Thyroid gland (tissue), 4 donors: ENCODE data around the gene NHLH2. TPM values are rescaled to one million over a fixed set of nuclear protein-coding genes. Genes with fewer than 3 reads are reported as not detected.

Experiments used
- DNase-seq, 2 donors: peaks; one replicate each; pipeline ENCODE4 v3.0.0-alpha.2; 2019
- H3K27ac ChIP-seq, 3 donors: fragments of 200-600 bp; sonication (generic); 1 replicate in 2 of 3; 2 replicates in 1 of 3; pipeline ENCODE4 v1.5.1; 2016 to 2019; ENCODE audit warnings: mild to moderate bottlenecking in 1 of 3, moderate library complexity in 1 of 3
- H3K27me3 ChIP-seq: fragments of 200-600 bp; sonication (generic); one replicate; pipeline ENCODE4 v1.5.1; 2019
- H3K36me3 ChIP-seq, 2 donors: fragments of 200-600 bp; sonication (generic); one replicate each; pipeline ENCODE4 v1.5.1; 2016 to 2019
- H3K4me1 ChIP-seq, 2 donors: fragments of 200-600 bp; sonication (generic); one replicate each; pipeline ENCODE4 v1.5.1; 2017 to 2019
- H3K4me3 ChIP-seq, 3 donors: fragments of 200-600 bp; sonication (generic); replicated peaks in 1 of 3; 1 replicate in 2 of 3; 2 replicates in 1 of 3; pipeline ENCODE4 v1.5.1; 2016; ENCODE audit warnings: mild to moderate bottlenecking in 1 of 3
- H3K9me3 ChIP-seq: fragments of 200-600 bp; sonication (generic); one replicate; pipeline ENCODE4 v1.5.1; 2017
- POLR2A ChIP-seq, 2 donors: fragments of 450-650 bp; IDR thresholded peaks; one replicate each; pipeline ENCODE4 v1.6.1; 2017; ENCODE audit warnings: antibody characterized with exemption in 2 of 2, mild to moderate bottlenecking in 2 of 2, moderate library complexity in 1 of 2
- WGBS, 2 donors: methylation state at CpG; one replicate each; pipeline ENCODE4 v1.1.5; 2017; 5-methylcytosine and 5-hydroxymethylcytosine counted together
- intact Hi-C: fragments of 100-400 bp; cut with DNase I; formaldehyde crosslinking; loops from one replicate; pipeline ENCODE4 v1.15.1; 2023
- total RNA-seq, 4 donors: library from RNA; depleted of rRNA; stranded (reverse); fragments of >200 nt; gene quantifications; one replicate each; pipeline ENCODE4 v1.2.3, GENCODE V29; 2016
- TF ChIP-seq, protein P1 (sequence below), 6 experiments: fragments of 200-600 bp in 3 of 6; fragments of 450-650 bp in 3 of 6; sonication (generic) in 3 of 6; IDR thresholded peaks; one replicate each; pipeline ENCODE4 v1.5.1; 2016 to 2019; ENCODE audit warnings: antibody characterized with exemption in 6 of 6, mild to moderate bottlenecking in 2 of 6, inconsistent platforms in 1 of 6, moderate library complexity in 1 of 6

The NHLH2 gene
- total RNA-seq, 4 donors from 2014 or later, result not detected

DNA sequence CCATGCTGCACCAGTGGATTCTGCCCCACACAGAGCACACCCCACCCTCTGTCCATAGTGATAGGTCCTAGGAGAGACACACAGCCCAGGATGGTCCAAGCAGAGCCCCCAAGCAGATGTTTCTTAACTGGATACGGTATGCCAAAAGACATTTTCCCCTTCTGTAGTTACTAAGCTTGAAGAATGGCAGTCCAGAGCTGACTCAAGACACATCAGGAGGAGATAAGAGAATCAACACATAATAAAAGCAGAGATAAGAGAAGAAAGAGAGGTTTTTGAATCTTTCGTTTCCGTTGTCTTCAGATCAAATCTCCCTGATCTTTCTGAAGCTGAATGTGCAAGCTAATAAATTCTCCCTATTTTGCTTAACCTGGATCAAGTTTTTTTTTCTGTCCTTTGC, 50.6 kb downstream of the NHLH2 start:
- Histone ChIP-seq H3K9me3 (no peaks in the 10 kb centered on the region), H3K27me3 (peaks cover 3% of the 10 kb centered on the region), H3K36me3 (no peaks in the 10 kb centered on the region), H3K4me3 (no peak overlapping the region), H3K4me1 (no peaks in the 10 kb centered on the region), H3K27ac (no peak overlapping the region)
- no peak for TF ChIP-seq POLR2A (IDR thresholded peaks at IDR 0.05)
- TF ChIP-seq, protein P1, sequence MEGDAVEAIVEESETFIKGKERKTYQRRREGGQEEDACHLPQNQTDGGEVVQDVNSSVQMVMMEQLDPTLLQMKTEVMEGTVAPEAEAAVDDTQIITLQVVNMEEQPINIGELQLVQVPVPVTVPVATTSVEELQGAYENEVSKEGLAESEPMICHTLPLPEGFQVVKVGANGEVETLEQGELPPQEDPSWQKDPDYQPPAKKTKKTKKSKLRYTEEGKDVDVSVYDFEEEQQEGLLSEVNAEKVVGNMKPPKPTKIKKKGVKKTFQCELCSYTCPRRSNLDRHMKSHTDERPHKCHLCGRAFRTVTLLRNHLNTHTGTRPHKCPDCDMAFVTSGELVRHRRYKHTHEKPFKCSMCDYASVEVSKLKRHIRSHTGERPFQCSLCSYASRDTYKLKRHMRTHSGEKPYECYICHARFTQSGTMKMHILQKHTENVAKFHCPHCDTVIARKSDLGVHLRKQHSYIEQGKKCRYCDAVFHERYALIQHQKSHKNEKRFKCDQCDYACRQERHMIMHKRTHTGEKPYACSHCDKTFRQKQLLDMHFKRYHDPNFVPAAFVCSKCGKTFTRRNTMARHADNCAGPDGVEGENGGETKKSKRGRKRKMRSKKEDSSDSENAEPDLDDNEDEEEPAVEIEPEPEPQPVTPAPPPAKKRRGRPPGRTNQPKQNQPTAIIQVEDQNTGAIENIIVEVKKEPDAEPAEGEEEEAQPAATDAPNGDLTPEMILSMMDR (IDR thresholded peaks at IDR 0.05), result no peak
- 78 to 82% methylated on average over 3 of the region's 3 CpGs for WGBS, 2 donors
- DNase-seq, result no peak
- intact Hi-C loops, result no loop called here

Other genes starting within 250 kb of the NHLH2 start
- 10 to 100 TPM; 10.9 to 22.8 (median 14.8) TPM for gene VANGL1, start 199.2 kb downstream of the NHLH2 start, total RNA-seq
- 1 to 10 TPM; 1.1 to 3.9 (median 1.5) TPM for gene CASQ2, start 72.4 kb downstream of the NHLH2 start, total RNA-seq
- gene SLC22A15, start 135.4 kb upstream of the NHLH2 start, total RNA-seq, result 1 to 10 TPM; 5.0 to 7.7 (median 5.4) TPM